Endothelial cell of umbilical vein (primary cell): Measurements from ENCODE around the gene FLT1. TPM values are rescaled to one million over a fixed set of nuclear protein-coding genes. Genes with fewer than 3 reads are reported as not detected.

Experiments used
- BruUV-seq: library from RNA; stranded (reverse); fragments of 400-500 nt; replicated peaks from 2 replicates; lab custom pipeline; 2021; lab: Mats Ljungman, UMichigan
- CTCF ChIA-PET: fragments of 300-600, 350-600 bp; sonication (Branson Sonifier 250); formaldehyde crosslinking; loops from one replicate; lab custom pipeline; 2021; ENCODE audit warnings: antibody characterized with exemption, inconsistent platforms; lab: Charles Lee
- POLR2A ChIA-PET: fragments of 300-600, 350-600 bp; sonication (Branson Sonifier 250); formaldehyde crosslinking; loops from one replicate; lab custom pipeline; 2021; ENCODE audit warnings: antibody characterized with exemption, inconsistent platforms; lab: Charles Lee
- DNase-seq: peaks from one replicate; pipeline ENCODE4 v3.0.0-alpha.2; 2011; ENCODE audit warnings: low read depth, low spot score
- FAIRE-seq: peaks from 2 replicates; lab custom pipeline; 2011; peaks lifted over from hg19 to GRCh38; lab: Jason Lieb, UNC
- H2AFZ ChIP-seq: 2 replicates; pipeline ENCODE4 v1.6.0; 2012; ENCODE audit warnings: low read depth, low read length, control low read depth, inconsistent platforms
- H3K27ac ChIP-seq: 2 replicates; pipeline ENCODE4 v1.5.1; 2011; ENCODE audit warnings: low read depth, mild to moderate bottlenecking, control low read depth, low read length, moderate library complexity; ENCODE audit not compliant: insufficient read depth
- H3K27me3 ChIP-seq, 2 experiments: 2 replicates each; pipeline versions ENCODE4 v1.6.0 to v1.6.1; 2011; ENCODE audit warnings: low read length in 2 of 2, mixed read lengths in 1 of 2; ENCODE audit not compliant: control insufficient read depth in 2 of 2, insufficient read depth in 2 of 2
- H3K36me3 ChIP-seq, 2 experiments: 2 replicates in 1 of 2; 3 replicates in 1 of 2; pipeline ENCODE4 v1.5.1; 2011; ENCODE audit warnings: low read length in 2 of 2, mild to moderate bottlenecking in 1 of 2, moderate library complexity in 1 of 2; ENCODE audit not compliant: control insufficient read depth in 2 of 2, insufficient read depth in 2 of 2; ENCODE audit errors: extremely low read depth in 1 of 2
- H3K4me1 ChIP-seq: 3 replicates; pipeline ENCODE4 v1.5.1; 2011; ENCODE audit warnings: mild to moderate bottlenecking, low read length; ENCODE audit not compliant: control insufficient read depth, insufficient read depth; ENCODE audit errors: extremely low read depth
- H3K4me2 ChIP-seq: 2 replicates; pipeline ENCODE4 v1.6.1; 2011; ENCODE audit warnings: low read length, control low read depth, mixed read lengths; ENCODE audit not compliant: insufficient read depth
- H3K4me3 ChIP-seq, 3 experiments: fragments of 200-600 bp in 1 of 3; sonication (generic), shearing (Covaris generic) in 1 of 3; replicated peaks in 1 of 3; 2 replicates each; pipeline ENCODE4 v1.5.1; 2011 to 2016; ENCODE audit warnings: control low read depth in 3 of 3, low read length in 3 of 3, mild to moderate bottlenecking in 2 of 3, inconsistent platforms in 1 of 3, low read depth in 1 of 3, moderate library complexity in 1 of 3; ENCODE audit not compliant: insufficient read depth in 1 of 3
- H3K79me2 ChIP-seq: 2 replicates; pipeline ENCODE4 v1.6.0; 2012; ENCODE audit warnings: low read length, inconsistent platforms; ENCODE audit not compliant: control insufficient read depth, insufficient read depth
- H3K9ac ChIP-seq: replicated peaks from 2 replicates; pipeline ENCODE3; 2011; ENCODE audit warnings: low read length, control low read depth; ENCODE audit not compliant: insufficient read depth; ENCODE audit errors: extremely low read depth
- H3K9me1 ChIP-seq: replicated peaks from 3 replicates; pipeline ENCODE4 v1.6.0; 2011; ENCODE audit warnings: mild to moderate bottlenecking, low read length; ENCODE audit not compliant: control insufficient read depth, insufficient read depth; ENCODE audit errors: extremely low read depth
- H3K9me3 ChIP-seq: replicated peaks from 2 replicates; pipeline ENCODE4 v1.5.1; 2012; ENCODE audit warnings: low read length, inconsistent platforms; ENCODE audit not compliant: control insufficient read depth, insufficient read depth
- H4K20me1 ChIP-seq: replicated peaks from 2 replicates; pipeline ENCODE3; 2011; ENCODE audit warnings: mild to moderate bottlenecking, low read length; ENCODE audit not compliant: control insufficient read depth, insufficient read depth; ENCODE audit errors: extremely low read depth
- CTCF ChIP-seq, 2 donors: IDR thresholded peaks; 1 replicate in 1 of 2; 2 replicates in 1 of 2; pipeline ENCODE4 v1.5.1; 2011; ENCODE audit warnings: low read length in 2 of 2, mild to moderate bottlenecking in 2 of 2, moderate library complexity in 2 of 2, control low read depth in 1 of 2, inconsistent platforms in 1 of 2, low read depth in 1 of 2; ENCODE audit not compliant: insufficient read depth in 1 of 2; ENCODE audit errors: extremely low read depth in 1 of 2
- EZH2 ChIP-seq: IDR thresholded peaks from 2 replicates; pipeline ENCODE4 v1.6.1; 2012; ENCODE audit warnings: borderline replicate concordance, low read depth, mild to moderate bottlenecking, moderate library complexity, low read length, inconsistent platforms; ENCODE audit not compliant: severe bottlenecking
- FOS ChIP-seq: IDR thresholded peaks from 2 replicates; pipeline ENCODE4 v1.6.1; 2011; ENCODE audit warnings: mild to moderate bottlenecking, low read length, moderate library complexity, borderline replicate concordance; ENCODE audit not compliant: insufficient read depth
- GATA2 ChIP-seq: IDR thresholded peaks from 2 replicates; pipeline ENCODE4 v1.7.0; 2011; ENCODE audit warnings: low read depth, mild to moderate bottlenecking, moderate library complexity, mixed read lengths, low read length; ENCODE audit not compliant: insufficient read length, insufficient read depth
- JUN ChIP-seq: IDR thresholded peaks from 2 replicates; pipeline ENCODE4 v1.6.1; 2011; ENCODE audit warnings: borderline replicate concordance, low read depth; ENCODE audit not compliant: insufficient read length, insufficient read depth
- MAX ChIP-seq: IDR thresholded peaks from 2 replicates; pipeline ENCODE4 v1.6.1; 2011; ENCODE audit not compliant: insufficient read depth, insufficient read length
- MYC ChIP-seq: IDR thresholded peaks from one replicate; pipeline ENCODE4 v1.6.1; 2011; ENCODE audit warnings: mild to moderate bottlenecking, low read depth, low read length
- POLR2A ChIP-seq: IDR thresholded peaks from 2 replicates; pipeline ENCODE4 v1.6.1; 2012; ENCODE audit warnings: low read depth, mild to moderate bottlenecking, control low read depth, low read length
- POLR2AphosphoS5 ChIP-seq: IDR thresholded peaks from 2 replicates; pipeline ENCODE4 v1.6.1; 2012; ENCODE audit warnings: low read depth, mild to moderate bottlenecking, control low read depth, low read length, moderate library complexity; ENCODE audit not compliant: insufficient read depth
- dilution Hi-C: fragments of 300-500 bp; cut with MboI; formaldehyde crosslinking; loops from one replicate; pipeline ENCODE4 v1.15.0; 2019; ENCODE audit warnings: low sequenced_read_pairs; ENCODE audit not compliant: extremely low pct_ligation_motif_present
- intact Hi-C: fragments of 100-400 bp; cut with micrococcal nuclease; formaldehyde crosslinking; loops from one replicate; pipeline ENCODE4 v1.10.0; 2022
- polyA plus RNA-seq, 4 experiments: library from polyadenylated mRNA; depleted of rRNA in 3 of 4; stranded (reverse) in 3 of 4; unstranded in 1 of 4; fragments of >200 nt; gene quantifications; 2 replicates each; pipeline versions ENCODE4 v1.2.1 to v1.2.3, GENCODE V29; 2011 to 2012; ENCODE audit warnings: missing spikeins in 1 of 4
- total RNA-seq: library from RNA; stranded (reverse); gene quantifications from 2 replicates; pipeline ENCODE4 v1.2.3, GENCODE V29; 2021

Gene FLT1
- total and polyA plus RNA-seq, 2 donors (not counting 3 experiments of a cell fraction or from before 2014, with no cell fraction given) = 16.0 to 104 TPM

- Histone ChIP-seq H2AFZ (no peak overlapping the region), H3K4me3 (no peak overlapping the region), H3K4me2 (peak overlapping the region; percentile 79), H3K27me3 (no peaks in the 10 kb centered on the region), H3K4me1 (peaks cover 86% of the 10 kb centered on the region), H3K9me3 (no peaks in the 10 kb centered on the region), H3K9me1 (no peaks in the 10 kb centered on the region), H3K9ac (peak overlapping the region; percentile 56), H3K27ac (peak overlapping the region; percentile 88), H3K79me2 (peaks cover 13% of the 10 kb centered on the region), H3K36me3 (peaks cover 4 to 22% of the 10 kb centered on the region in 2 experiments), H4K20me1 (no peaks in the 10 kb centered on the region)
- DNase-seq (no peak), FAIRE-seq (no peak)
- dilution Hi-C loops = no loop called here
- intact Hi-C loops = loop anchor here (1.0 kb wide), 4 partner anchors 8 to 64 kb away; no protein-coding TSS in a partner anchor
- TF ChIP-seq POLR2AphosphoS5 = no peak
- no peak for TF ChIP-seq FOS
- no peak for TF ChIP-seq CTCF (IDR thresholded peaks at IDR 0.05; ENCODE audit: extremely low read depth in 1 of 2, insufficient read depth in 1 of 2, low read depth in 1 of 2, low read length in 2 of 2)
- no peak for TF ChIP-seq EZH2
- TF ChIP-seq POLR2A = no peak
- TF ChIP-seq MAX = no peak
- no peak for TF ChIP-seq GATA2
- TF ChIP-seq JUN = no peak
- TF ChIP-seq MYC = no peak
- ChIA-PET POLR2A (interaction anchor here (0.6 to 1.7 kb wide), 3 partner anchors 15 to 40 kb away, joined by 3 to 6 read pairs (median 3); no protein-coding TSS in a partner anchor), CTCF (interaction anchor here (1.0 to 2.1 kb wide), 10 partner anchors 8 to 79 kb away, joined by 4 to 12 read pairs (median 6); no protein-coding TSS in a partner anchor)
- TSS peak; percentile 50 for BruUV-seq
Measured at GRCh38 chr13:28392896-28393505, 101.9 kb downstream of the FLT1 start.
